ENCODE data around the gene SOCS2. TPM values are rescaled to one million over a fixed set of nuclear protein-coding genes. Genes with fewer than 3 reads are reported as not detected.

SOCS2 gene
- total RNA-seq, 2 experiments from 2014 or later = not detected

DNA sequence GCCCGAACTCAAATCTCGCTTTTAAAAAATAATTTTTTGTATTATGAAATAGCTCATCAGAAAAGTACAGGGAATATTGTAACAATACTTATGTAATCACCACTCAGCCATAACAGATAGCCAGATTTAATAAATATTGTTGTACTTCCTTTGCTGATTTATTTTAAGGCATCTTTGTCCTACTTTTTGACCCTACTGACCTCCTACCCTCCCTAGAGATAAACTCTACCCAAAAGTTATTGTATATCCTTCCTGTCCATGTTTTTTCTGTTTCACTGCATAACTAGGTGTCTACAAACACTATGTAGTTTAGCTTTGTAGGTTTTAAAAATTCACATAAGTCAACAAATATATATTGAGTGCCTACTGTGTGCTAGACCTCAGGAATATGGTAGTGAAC lies 25.1 kb downstream of the SOCS2 start:
- Histone ChIP-seq H4K20me1 (ENCODE audit: insufficient read depth, low read length) (no peaks in the 10 kb centered on the region), H3K4me2 (ENCODE audit: low read length) (no peak overlapping the region), H2AFZ (ENCODE audit: low read length) (no peak overlapping the region), H3K9me2 (ENCODE audit: insufficient read depth, low read length) (no peaks in the 10 kb centered on the region), H3K27ac (ENCODE audit: low read depth, low read length, poor library complexity, severe bottlenecking) (no peak overlapping the region), H3K4me3 (ENCODE audit: low read depth, low read length, poor library complexity, severe bottlenecking) (no peak overlapping the region), H3K79me2 (ENCODE audit: insufficient read depth, low read depth, low read length) (no peaks in the 10 kb centered on the region), H3K9me3 (ENCODE audit: low read length) (no peaks in the 10 kb centered on the region), H3K4me1 (ENCODE audit: insufficient read depth, low read length, poor library complexity, severe bottlenecking) (peaks cover 36% of the 10 kb centered on the region), H3K36me3 (ENCODE audit: insufficient read depth, low read length) (no peaks in the 10 kb centered on the region; the same call in 1 of the 2 replicates)
- no TSS peak for BruUV-seq (replicated peaks)
- no peak for DNase-seq (ENCODE audit: low spot score)
- intact Hi-C loops (cut with micrococcal nuclease; ENCODE audit: unreplicated experiment) = no loop called here
- POLR2A ChIA-PET = interaction anchor here (0.6 to 1.0 kb wide), 3 partner anchors 134 to 1206 kb away, joined by 3 to 7 read pairs (median 3); no protein-coding TSS in a partner anchor
- TF ChIP-seq, protein P1, sequence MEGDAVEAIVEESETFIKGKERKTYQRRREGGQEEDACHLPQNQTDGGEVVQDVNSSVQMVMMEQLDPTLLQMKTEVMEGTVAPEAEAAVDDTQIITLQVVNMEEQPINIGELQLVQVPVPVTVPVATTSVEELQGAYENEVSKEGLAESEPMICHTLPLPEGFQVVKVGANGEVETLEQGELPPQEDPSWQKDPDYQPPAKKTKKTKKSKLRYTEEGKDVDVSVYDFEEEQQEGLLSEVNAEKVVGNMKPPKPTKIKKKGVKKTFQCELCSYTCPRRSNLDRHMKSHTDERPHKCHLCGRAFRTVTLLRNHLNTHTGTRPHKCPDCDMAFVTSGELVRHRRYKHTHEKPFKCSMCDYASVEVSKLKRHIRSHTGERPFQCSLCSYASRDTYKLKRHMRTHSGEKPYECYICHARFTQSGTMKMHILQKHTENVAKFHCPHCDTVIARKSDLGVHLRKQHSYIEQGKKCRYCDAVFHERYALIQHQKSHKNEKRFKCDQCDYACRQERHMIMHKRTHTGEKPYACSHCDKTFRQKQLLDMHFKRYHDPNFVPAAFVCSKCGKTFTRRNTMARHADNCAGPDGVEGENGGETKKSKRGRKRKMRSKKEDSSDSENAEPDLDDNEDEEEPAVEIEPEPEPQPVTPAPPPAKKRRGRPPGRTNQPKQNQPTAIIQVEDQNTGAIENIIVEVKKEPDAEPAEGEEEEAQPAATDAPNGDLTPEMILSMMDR (conservative IDR thresholded peaks at IDR 0.05; ENCODE audit: low read length) = no peak
- no peak for TF ChIP-seq EZH2phosphoT487 (IDR thresholded peaks at IDR 0.05; ENCODE audit: borderline replicate concordance, low read depth, low read length)
- CTCF ChIA-PET (ENCODE audit: unreplicated experiment) = no interaction called here

DNA sequence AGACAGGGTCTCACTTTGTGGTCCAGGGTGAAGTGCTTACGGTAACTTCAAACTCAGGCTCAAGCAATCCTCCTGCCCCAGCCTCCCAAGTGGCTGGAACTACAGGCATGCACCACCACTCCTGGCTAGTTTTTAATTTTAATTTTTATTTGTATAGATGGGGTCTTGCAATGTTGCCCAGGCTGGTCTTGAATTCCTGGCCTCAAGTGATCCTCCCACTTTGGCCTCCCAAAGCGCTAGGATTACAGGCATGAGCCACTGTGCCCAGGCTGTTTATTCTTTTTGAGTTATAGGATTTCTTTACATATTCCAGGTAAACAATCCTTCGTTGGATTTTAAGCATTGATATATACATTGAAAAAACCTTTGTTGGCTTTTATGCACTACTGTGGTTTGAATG lies 26.7 kb downstream of the SOCS2 start:
- Histone ChIP-seq H3K4me3 (ENCODE audit: low read depth, low read length, poor library complexity, severe bottlenecking) (no peak overlapping the region), H3K36me3 (ENCODE audit: insufficient read depth, low read length) (no peaks in the 10 kb centered on the region; the same call in 1 of the 2 replicates), H2AFZ (ENCODE audit: low read length) (no peak overlapping the region), H3K9me2 (ENCODE audit: insufficient read depth, low read length) (no peaks in the 10 kb centered on the region), H3K27ac (ENCODE audit: low read depth, low read length, poor library complexity, severe bottlenecking) (no peak overlapping the region), H3K79me2 (ENCODE audit: insufficient read depth, low read depth, low read length) (no peaks in the 10 kb centered on the region), H4K20me1 (ENCODE audit: insufficient read depth, low read length) (no peaks in the 10 kb centered on the region), H3K4me2 (ENCODE audit: low read length) (no peak overlapping the region), H3K9me3 (ENCODE audit: low read length) (no peaks in the 10 kb centered on the region), H3K4me1 (ENCODE audit: insufficient read depth, low read length, poor library complexity, severe bottlenecking) (peaks cover 20% of the 10 kb centered on the region)
- TF ChIP-seq EZH2phosphoT487 (IDR thresholded peaks at IDR 0.05; ENCODE audit: borderline replicate concordance, low read depth, low read length) = no peak
- TF ChIP-seq, protein P1 (conservative IDR thresholded peaks at IDR 0.05; ENCODE audit: low read length) = no peak
- DNase-seq (ENCODE audit: low spot score) = no peak
- intact Hi-C loops (cut with micrococcal nuclease; ENCODE audit: unreplicated experiment) = no loop called here
- POLR2A ChIA-PET = interaction anchor here (0.7 to 1.4 kb wide), 2 partner anchors 72 to 78 kb away, joined by 3 read pairs; partner anchors contain the start of gene CRADD
- BruUV-seq (replicated peaks) = no TSS peak
- CTCF ChIA-PET (ENCODE audit: unreplicated experiment) = no interaction called here

DNA sequence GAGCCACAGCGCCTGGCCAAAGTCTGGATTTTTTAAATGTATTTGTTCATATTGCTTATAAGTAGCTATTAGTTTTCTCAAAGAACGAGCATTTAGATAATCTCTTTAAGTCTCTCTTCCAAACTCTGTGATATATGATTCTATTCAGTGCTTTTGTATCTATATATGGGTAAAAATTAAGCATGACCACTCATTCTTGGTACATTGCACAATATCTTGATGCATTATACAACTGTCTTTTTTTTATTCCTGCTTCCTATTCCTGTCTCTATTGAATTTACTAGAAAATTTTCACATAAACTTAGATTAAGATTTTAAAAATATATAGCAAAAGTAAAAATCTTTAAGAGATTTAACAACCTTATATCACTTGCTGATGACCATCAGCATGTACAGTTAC lies 29.1 kb downstream of the SOCS2 start:
- Histone ChIP-seq H3K79me2 (ENCODE audit: insufficient read depth, low read depth, low read length) (no peaks in the 10 kb centered on the region), H3K27ac (ENCODE audit: low read depth, low read length, poor library complexity, severe bottlenecking) (no peak overlapping the region), H3K9me2 (ENCODE audit: insufficient read depth, low read length) (no peaks in the 10 kb centered on the region), H2AFZ (ENCODE audit: low read length) (no peak overlapping the region), H3K9me3 (ENCODE audit: low read length) (no peaks in the 10 kb centered on the region), H4K20me1 (ENCODE audit: insufficient read depth, low read length) (no peaks in the 10 kb centered on the region), H3K36me3 (ENCODE audit: insufficient read depth, low read length) (no peaks in the 10 kb centered on the region; the same call in 1 of the 2 replicates), H3K4me3 (ENCODE audit: low read depth, low read length, poor library complexity, severe bottlenecking) (no peak overlapping the region), H3K4me2 (ENCODE audit: low read length) (no peak overlapping the region), H3K4me1 (ENCODE audit: insufficient read depth, low read length, poor library complexity, severe bottlenecking) (no peaks in the 10 kb centered on the region)
- no peak for TF ChIP-seq EZH2phosphoT487 (IDR thresholded peaks at IDR 0.05; ENCODE audit: borderline replicate concordance, low read depth, low read length)
- TF ChIP-seq, protein P1 (conservative IDR thresholded peaks at IDR 0.05; ENCODE audit: low read length) = no peak
- CTCF ChIA-PET (ENCODE audit: unreplicated experiment) = no interaction called here
- POLR2A ChIA-PET = interaction anchor here (0.6 to 1.8 kb wide), 2 partner anchors 12 to 48 kb away, joined by 5 to 6 read pairs; no protein-coding TSS in a partner anchor
- intact Hi-C loops (cut with micrococcal nuclease; ENCODE audit: unreplicated experiment) = no loop called here
- no TSS peak for BruUV-seq (replicated peaks)
- DNase-seq (ENCODE audit: low spot score) = no peak
